ENCODE results near the gene ITPR2.
"Not testable (repeated sequence)": the region's sequence is repeated elsewhere in the genome, so short reads cannot be mapped to it uniquely, and the experiment has no call there.

ITPR2 gene

GRCh38 chr12:26646571-26646970 lies 186.4 kb downstream of the ITPR2 start:
- H3K4me3 Mint-ChIP-seq: no peak overlapping the region
- TF ChIP-seq CTCF (IDR thresholded peaks at IDR 0.05): no peak
- H3K27me3 Mint-ChIP-seq (ENCODE audit: low read depth, poor library complexity): peaks cover 5% of the 10 kb centered on the region
- peaks cover 14% of the 10 kb centered on the region for H3K36me3 Mint-ChIP-seq (ENCODE audit: low read depth)
- H3K4me1 Mint-ChIP-seq: no peaks in the 10 kb centered on the region
- H3K27ac Mint-ChIP-seq: no peak overlapping the region
- peaks cover 15% of the 10 kb centered on the region for H3K9me3 Mint-ChIP-seq
- no peak for DNase-seq

- H3K27ac Mint-ChIP-seq: peak overlapping the region; percentile 15
- not testable (repeated sequence) for H3K36me3 Mint-ChIP-seq (ENCODE audit: low read depth); H3K4me3 Mint-ChIP-seq; H3K4me1 Mint-ChIP-seq; H3K9me3 Mint-ChIP-seq; H3K27me3 Mint-ChIP-seq (ENCODE audit: low read depth, poor library complexity); DNase-seq
These were observed 188.6 kb downstream of the ITPR2 start for GRCh38 chr12:26644376-26644775.

GRCh38 chr12:26643532-26644315 lies 189.3 kb downstream of the ITPR2 start:
- Mint-ChIP-seq H3K4me3 (no peak overlapping the region), H3K4me1 (no peaks in the 10 kb centered on the region), H3K9me3 (no peaks in the 10 kb centered on the region), H3K36me3 (ENCODE audit: low read depth) (no peaks in the 10 kb centered on the region), H3K27me3 (ENCODE audit: low read depth, poor library complexity) (no peaks in the 10 kb centered on the region), H3K27ac (no peak overlapping the region)
- no peak for TF ChIP-seq CTCF (IDR thresholded peaks at IDR 0.05)
- DNase-seq: no peak

- Mint-ChIP-seq H3K9me3 (no peaks in the 10 kb centered on the region), H3K27me3 (ENCODE audit: low read depth, poor library complexity) (no peaks in the 10 kb centered on the region), H3K4me3 (no peak overlapping the region), H3K4me1 (no peaks in the 10 kb centered on the region), H3K27ac (no peak overlapping the region), H3K36me3 (ENCODE audit: low read depth) (no peaks in the 10 kb centered on the region)
- no peak for TF ChIP-seq CTCF (IDR thresholded peaks at IDR 0.05)
- no peak for DNase-seq
These were observed 190.6 kb downstream of the ITPR2 start for GRCh38 chr12:26642361-26642760.

GRCh38 chr12:26636710-26637328 lies 196.2 kb downstream of the ITPR2 start:
- TF ChIP-seq CTCF (IDR thresholded peaks at IDR 0.05): no peak
- no peak for DNase-seq
- no peak overlapping the region for H3K27ac Mint-ChIP-seq
- no peaks in the 10 kb centered on the region for H3K4me1 Mint-ChIP-seq
- H3K27me3 Mint-ChIP-seq (ENCODE audit: low read depth, poor library complexity): no peaks in the 10 kb centered on the region
- H3K9me3 Mint-ChIP-seq: no peaks in the 10 kb centered on the region
- H3K36me3 Mint-ChIP-seq (ENCODE audit: low read depth): no peaks in the 10 kb centered on the region
- H3K4me3 Mint-ChIP-seq: no peak overlapping the region

- no peak overlapping the region for H3K27ac Mint-ChIP-seq
- no peaks in the 10 kb centered on the region for H3K27me3 Mint-ChIP-seq (ENCODE audit: low read depth, poor library complexity)
- peaks cover 10% of the 10 kb centered on the region for H3K4me1 Mint-ChIP-seq
- DNase-seq: no peak
- H3K36me3 Mint-ChIP-seq (ENCODE audit: low read depth): no peaks in the 10 kb centered on the region
- TF ChIP-seq CTCF (IDR thresholded peaks at IDR 0.05): no peak
- no peak overlapping the region for H3K4me3 Mint-ChIP-seq
- no peaks in the 10 kb centered on the region for H3K9me3 Mint-ChIP-seq
These were observed 199.3 kb downstream of the ITPR2 start for GRCh38 chr12:26633591-26634210.

Measured in nephron progenitor cell (in vitro differentiated cells).